NCI-H510A treated with DMSO at 0.1 percent for 48 hours (cell line): Measurements from ENCODE around the gene DUSP6.

Experiments
- DNase-seq: peaks from one replicate; lab custom pipeline; 2025; lab: John Stamatoyannopoulos, UW

Gene DUSP6, protein sequence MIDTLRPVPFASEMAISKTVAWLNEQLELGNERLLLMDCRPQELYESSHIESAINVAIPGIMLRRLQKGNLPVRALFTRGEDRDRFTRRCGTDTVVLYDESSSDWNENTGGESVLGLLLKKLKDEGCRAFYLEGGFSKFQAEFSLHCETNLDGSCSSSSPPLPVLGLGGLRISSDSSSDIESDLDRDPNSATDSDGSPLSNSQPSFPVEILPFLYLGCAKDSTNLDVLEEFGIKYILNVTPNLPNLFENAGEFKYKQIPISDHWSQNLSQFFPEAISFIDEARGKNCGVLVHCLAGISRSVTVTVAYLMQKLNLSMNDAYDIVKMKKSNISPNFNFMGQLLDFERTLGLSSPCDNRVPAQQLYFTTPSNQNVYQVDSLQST

DNA sequence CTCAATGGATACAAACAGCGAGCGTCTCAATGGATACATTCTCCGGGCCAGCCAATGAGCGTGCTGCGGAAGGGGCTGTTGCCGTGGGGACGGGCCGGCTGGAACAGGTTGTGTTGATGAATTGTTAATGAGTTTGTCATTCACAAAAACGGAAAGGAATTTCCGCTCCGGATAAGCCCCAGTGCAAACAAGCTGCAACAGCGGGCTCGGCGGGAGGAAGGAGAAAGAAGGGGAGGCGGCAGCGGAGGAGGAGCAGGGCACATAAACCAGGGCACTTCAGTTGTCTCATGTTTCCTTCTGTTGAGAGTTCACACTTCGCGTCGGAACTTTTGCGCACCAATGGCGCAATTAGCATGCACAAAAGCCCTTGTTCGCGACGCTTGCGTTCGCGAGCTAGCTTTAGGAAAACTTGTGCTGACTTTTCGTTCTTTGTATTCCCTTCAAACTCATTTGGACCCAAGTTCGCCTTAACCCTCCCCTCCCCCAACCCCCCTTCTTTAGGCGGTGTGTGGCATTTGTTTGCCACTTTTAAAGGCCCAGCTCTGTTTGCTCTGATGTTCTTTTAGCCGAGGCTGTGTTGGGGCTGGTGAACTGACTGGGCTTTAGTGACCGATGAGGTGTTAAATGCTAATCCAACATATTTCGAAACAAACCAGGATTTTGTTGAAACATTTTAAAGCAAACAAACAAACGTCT lies at the start of gene DUSP6:
Gene DUSP6, minus strand, starts transcription at position 10 of the 696 bp plus-strand sequence. CDS start 462 bp downstream, outside the sequence.
- peak; percentile 97 for DNase-seq

DNA sequence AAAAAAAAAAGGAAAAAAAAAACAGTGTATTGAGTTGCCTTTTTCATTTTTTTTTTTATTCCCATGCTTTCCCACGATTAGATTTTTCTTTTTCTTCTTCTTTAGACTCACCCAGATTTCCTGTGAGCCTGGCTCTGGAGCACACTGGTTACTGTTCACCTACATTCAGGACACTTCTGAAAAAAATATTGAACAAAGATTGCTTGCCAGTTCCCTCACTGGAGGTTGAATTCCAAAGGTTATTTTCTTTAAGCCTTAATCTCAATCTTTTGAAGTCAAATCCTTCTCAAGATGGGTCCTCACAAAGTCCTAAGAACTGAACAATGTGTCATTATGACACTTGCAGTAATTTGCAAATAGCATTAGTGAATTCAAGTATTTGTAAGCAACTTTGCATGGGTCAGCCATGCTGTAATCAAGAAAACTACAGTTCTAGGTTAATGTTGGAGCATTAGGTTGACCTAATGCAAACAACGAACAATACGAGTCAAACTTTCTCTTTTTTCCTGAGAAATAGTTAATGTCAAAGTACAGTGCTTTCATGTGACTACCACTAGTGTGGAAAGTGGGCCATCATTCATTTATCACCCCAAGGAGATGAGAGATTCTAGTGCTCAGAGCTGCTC lies 49.2 kb upstream of the DUSP6 start:
- no peak for DNase-seq

DNA sequence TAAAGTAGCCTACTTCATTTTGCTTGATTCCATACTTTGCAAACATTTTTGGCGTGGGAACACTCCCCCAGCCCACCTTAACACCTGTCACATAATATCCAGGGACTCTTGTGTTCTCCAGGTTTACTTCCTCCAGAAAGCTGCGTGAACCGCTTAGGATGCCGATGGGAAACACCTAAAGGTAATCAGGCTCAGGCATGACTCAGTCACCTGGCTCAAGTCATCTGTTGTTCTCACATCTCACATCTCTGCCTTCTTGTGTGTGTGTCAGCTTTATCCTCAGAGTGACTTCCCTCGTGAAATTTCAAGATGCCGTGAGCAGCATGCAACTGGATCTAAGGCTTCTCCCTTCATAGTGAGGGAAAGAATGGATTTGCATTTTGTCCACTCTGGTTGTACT lies 48.1 kb upstream of the DUSP6 start:
- DNase-seq: no peak

DNA sequence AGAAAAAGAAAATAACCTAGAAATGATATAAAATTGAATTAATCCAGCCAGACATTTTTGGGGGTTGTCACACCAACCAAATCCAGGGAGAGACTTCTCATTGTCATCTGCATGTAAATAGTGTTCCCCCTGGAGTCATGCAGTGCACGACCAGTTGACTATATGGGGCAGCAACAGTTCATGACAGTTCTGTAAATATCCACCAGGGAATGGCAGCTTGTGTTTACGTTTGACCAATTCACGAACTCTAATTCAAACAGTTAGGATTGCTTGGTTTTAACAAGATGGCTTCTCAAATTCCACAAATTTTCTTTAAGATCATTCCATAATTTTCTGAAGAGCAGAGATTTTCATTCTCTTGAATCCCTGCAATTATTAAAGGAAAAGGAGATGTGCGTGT lies 43.4 kb upstream of the DUSP6 start:
- DNase-seq: no peak

DNA sequence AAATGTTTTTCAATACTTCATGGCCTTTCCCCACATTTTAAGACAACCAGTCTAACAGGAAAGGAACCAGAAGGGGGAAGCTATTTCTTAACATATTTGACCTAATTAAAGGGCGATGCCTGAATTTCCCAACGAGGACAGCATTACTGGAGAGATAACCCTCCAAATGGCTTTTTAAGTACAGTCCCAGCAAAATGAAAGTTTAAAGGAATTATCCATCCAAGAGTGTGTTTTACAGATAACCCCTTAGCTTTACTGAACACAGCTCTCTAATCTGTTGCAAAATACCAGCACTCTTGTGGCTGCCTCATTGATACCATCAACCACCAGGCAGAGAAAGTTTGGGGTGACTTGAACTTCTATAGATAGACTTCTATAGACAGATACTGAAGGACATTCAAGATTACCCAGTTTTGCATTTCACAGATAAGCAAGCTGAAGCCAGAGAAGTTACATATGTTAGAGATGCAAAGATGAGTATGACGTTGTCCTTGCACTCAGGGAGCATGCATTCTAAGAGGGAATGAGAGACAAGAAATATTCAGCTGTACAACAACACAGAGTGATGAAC lies 41.3 kb upstream of the DUSP6 start:
- DNase-seq: no peak

DNA sequence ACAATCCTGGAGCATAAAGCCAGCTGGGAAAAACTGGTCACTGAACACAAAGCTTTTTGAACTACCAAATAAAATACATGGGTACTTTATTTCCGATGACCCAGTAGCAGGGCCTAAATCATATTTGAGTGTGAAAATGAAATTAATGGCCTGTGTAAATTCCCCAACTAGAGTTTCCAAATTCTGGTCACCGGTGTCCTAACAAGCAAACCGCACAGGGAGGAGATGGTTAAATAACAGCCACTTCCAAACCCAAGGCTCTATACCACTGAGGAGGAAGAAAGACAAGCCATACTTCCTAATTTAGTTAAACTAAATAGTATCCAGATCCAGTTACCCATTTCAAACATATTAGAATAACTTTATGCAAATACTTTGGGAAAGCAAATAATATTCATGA lies 40.1 kb upstream of the DUSP6 start:
- no peak for DNase-seq

DNA sequence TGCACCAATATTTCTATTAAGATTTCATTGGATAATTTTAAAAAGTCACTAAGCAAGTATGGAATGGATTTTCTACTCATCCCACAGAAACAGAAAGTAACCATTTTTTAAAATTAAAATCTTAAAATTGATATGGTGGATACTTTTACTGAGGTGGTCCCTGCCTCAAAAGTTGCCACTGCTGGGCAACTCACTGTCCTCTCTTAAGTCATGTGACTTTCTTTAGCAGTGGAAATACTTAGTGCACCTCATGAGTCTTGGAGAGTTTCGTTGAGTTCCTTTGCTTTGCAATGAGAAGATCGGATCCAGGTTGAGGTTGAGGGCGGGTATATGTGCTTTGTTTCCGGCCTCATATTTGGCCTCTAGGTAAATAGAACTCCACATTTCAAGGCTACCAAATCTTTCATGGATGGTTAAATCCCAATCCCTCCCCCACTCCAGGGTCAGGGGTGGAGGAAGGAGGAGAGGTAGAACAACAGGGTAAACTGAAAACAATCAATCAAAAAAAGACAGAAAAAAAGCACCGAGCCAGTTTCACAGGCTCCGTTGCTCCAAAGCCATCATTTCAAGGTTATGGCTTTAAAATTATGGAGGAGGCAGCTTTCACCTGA lies 39.5 kb upstream of the DUSP6 start:
- DNase-seq: no peak

DNA sequence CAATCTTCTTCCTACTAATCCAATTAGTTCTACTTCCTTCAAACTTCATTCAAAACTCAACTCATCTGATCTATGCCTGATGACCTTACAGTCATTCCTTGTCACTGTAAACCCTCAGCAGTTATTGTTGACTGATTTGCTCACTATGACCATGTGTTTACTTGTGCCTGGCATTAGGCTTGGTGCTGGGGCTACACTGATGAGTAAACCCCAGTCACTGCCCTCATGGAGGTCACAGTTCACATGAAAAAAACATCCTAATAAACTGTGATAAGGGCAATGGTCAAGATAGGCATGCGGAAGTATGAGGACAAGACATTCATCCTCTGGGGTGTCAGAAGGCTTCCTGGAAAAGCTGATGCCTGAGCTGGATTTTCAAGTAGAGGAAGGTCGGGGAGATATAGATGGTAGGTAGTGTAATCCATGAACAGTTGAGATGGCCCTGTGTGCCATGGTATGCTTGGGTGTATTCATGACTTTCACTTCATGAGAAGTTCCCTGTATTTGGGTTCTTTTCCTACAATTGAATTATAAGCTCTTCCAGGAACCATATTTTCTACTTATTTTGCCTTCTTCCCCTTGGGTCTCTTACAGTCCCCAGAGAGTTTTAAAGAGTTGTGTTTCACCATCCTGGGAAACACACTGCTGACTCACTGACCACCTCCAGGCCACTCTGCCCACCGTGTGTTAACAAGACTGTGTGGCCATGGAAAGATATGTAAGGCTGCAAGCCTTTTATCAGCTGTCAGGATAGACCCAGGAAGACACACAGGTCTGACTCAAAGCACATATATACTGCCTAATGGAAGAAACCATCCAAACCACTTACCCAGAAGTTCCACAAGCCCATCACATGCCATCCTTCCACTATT lies 38.7 kb upstream of the DUSP6 start:
- DNase-seq: no peak

DNA sequence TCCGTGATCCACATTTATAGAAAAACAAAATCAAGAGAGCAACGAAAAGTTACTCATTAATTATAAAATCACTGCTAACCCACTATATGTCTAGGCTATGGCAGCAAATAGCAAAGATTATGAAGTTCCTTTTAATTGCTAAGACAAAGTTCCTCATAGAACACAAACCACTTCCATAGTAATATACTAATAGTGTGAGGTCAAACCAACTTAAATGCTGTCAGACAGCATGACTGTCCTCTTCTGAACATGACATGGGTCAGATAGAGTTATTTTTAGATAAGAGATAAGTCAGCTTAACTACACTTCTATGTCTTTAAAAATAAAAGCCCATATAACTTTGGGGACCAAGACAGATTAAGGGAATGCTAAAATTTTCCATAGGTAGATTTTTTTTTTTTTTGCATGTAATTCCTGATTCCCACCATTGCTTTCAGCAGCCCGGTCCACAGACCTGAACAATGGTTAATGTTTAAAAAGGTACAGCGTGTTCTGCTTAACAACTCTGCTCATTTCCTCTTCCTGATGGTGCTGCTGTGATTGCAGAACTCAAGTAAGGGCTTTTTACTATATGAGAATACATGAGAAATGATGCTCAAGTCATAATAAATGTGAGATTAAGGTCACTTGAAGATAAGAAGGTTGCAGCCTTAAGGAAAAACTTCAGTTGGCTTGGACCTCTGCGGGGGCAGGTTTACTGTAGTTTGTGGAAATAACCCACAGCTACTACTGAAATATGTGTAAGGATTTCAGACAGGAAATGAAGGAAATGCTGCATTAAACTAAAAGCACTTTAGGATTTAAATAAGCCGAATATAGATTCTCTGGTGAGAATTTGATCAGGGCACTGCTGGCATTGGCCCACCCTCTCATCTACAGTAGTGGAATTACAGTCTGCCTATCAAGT lies 37.7 kb upstream of the DUSP6 start:
- no peak for DNase-seq

DNA sequence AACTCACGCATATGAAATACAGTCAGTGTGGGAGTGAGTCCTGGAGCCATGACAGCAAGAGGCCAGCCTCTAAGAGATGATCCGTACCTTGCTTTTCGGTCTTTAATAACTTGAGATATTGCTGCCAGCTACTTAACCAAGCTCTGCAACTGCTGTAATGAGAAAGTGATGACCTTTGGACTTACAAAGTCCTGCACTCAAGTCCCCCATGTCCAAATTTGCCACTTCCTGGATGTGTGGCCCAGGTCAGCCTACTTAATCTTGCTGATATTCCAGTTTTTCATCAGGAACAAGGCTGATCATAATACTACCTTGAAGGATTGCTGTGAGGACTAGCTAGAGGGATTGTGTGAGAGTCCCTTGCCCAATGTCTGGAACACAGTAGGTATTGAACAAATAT lies 33.8 kb upstream of the DUSP6 start:
- no peak for DNase-seq

DNA sequence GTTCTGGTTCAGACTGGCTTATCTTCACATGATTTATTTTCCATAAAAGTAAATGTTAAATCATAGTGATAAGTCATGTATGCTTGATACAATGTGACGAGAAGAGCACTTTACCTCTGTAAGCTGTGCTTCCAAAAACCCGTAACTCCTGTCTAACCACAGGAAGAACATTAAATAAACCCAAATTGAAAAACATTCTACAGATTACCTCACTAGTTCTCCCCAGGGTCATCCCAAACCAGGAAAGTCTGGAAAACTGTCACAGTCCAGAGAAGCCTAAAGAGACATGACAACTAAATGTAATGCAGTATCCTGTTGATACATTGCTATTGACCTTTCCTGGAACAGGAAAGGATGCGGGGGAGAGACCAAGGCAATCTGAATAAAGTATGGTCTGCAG lies 32.5 kb upstream of the DUSP6 start:
- DNase-seq: no peak

DNA sequence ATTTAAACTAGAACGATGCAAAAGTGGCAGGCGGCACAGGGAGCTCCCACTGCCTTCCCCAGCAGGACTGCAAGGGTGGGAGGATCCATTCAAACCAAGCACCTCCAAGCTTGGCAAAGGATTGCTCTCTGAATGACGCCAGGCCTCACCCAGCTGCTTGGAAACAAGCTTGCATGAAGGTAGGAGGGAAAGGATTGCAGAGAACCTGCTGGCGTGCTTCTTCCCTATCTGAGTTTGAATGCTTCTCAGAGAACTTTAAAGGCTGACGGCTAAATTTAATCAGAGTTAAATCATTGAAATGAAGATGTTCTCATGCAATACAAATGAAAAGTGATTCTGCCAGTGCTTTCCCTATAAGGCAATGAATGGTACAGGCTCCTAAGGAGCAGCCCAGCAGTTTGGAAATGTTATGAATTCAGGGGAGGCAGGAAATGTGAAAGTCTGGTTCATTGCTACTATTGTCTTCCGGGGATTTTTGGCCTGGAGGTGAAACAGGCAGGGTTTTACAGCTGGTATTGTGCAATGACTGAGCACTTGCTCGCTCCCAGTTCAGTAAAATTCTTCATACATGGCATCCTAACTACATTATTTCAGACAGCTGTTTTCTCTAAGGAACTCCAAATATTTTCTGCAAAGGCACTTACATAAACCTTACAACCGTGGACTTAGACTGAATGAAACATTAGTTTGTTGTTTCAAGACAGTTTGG lies 31.9 kb upstream of the DUSP6 start:
- DNase-seq: no peak

DNA sequence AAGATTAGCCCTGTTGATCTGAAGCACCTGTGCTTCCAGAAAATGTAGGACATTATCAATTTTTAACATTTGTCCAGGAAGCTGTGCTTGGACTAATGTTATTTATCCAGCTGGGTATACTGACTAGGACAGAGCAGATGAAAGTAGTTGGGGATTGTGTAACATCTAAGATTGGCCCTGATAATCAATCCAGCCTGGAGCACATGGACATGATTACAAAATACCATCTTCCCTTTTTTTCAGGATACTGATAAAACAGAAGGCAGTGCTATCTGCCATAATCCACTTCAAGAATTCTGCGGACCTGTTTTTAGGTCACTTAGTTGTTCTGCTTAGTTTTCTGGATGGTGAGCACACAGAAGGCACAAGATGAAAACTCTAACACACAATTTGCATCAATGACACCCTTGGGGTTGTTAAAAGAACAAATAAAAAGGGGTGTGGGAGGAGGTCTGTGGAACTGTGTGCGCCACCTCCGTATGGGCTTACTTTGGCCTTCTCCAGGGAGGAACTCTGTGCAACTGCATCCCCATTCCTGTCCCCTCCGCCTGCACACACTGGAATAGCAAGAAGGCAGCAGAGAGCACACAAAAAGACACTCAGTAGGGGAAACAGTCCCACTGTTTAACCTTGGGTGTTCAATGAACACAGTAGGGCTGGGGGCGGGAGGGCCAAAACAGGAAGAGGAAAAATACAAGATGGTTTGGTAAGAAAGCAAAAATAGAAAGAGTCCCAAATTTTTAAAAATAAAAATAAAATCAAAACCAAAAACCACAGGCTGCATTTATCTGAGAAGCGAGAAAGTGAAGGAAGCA lies 31.1 kb upstream of the DUSP6 start:
- DNase-seq: no peak

DNA sequence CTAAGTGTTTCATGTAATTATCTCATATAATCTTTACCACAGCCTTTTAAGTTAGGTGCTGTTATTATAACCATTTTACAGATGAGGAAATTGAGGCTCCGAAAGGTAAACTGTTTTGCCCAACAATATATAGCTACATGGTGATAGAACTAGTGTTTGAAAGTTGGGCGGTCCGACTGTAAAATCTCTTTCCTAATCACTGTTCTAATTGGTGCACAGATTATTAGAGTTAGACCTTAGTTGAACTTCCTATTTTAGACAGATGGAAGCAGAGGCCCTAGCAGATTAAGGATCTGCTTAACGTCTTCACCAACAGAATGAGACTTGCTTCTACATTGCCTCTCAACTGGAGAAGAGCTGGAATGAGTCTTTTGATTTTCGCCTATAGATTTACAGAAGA lies 30.0 kb upstream of the DUSP6 start:
- DNase-seq: no peak

DNA sequence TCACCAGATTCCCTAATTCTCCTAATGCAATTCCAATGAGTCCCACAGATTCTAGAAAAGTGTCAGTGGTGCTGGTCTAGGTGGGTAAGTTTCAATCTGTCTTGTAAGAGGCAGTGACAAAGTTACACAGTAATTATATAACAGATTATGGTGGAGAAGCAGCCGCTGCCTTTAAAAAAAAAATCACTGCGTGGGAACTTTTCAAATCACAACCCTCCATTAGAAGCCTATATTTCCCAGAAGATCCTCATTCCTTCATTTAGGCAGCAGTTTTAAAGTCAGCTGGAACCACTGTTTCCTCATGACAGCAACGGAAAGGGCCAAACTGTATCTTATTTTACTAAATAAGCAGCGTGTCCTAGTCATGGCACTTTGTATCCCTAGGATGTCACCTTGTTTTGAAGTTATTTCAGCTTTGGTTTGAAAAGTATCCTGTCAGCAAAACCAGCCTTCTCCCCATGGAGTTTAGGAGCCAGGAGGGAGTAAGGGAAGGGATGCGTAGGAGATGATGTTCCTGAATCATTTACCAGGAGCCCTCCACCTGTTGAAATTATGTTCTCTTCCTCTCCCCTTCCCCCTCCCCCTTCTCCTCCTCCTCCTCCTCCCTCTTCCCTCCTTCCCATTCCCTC lies 27.7 kb upstream of the DUSP6 start:
- no peak for DNase-seq

DNA sequence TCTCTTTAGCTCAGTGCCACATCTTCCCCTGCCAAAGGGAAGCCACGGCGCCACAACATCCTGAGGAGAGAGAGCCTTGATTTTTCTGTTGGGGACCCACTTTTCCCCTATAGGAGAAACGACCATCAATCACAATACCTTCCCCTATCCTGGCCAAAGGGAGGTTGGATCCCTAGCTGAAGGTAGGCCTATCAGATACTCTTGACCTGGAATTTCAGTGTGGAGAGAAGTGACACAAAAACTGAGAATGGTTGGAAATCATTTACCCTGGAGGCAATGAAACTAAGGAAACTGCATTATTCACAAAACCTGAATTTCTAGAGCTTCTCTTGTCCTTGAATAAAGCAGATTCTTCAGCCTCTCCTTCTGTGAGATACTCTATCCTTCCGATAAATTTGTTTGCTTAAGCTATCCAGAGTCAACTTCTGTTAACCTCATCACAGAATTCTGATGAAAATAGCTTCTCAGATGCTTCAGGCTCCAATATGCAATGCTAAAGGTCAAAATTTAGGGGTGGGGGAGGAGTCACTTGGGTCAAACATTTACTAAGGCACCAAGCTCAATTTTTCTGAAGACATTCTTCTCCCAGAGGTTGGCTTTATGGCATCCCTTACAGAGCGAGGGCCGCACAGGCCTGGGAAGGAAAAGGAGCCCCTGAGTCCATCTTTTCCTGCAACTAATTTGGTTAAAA lies 27.0 kb upstream of the DUSP6 start:
- no peak for DNase-seq

DNA sequence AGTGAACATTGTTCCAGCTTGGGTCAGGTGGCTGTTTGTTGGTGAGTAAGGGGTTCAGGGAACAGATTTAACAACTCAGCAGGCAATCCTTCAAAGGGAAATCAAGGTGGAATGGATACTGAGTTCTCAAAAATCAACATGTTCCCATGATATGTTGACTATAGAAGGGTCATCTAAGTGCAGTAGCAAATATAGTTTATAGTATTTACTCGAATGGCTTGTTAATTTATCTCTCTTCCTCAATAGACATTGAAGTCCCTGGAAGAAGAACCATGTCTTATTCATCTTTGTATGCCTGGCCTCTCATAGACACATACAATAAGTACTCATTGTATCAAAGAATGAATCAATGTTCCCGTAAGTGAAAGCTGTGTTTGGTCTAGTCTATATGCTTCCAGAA lies 24.5 kb upstream of the DUSP6 start:
- DNase-seq: no peak

DNA sequence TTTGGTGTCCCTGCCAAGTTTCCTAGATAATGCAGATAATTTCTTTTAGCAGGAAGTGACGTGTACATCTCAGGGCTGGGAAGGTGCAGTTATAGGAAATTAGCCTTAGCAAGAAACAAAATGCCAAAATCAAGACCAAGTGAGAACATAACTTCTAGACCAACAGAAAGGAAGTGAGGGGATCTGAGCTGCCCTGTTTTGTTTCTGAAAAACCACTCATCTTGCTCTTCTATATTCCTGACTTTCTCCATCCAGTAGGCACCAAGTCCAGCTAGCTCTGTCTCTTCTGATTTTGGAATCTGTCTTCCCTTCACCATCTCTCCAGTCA lies 23.9 kb upstream of the DUSP6 start:
- no peak for DNase-seq
